Measurements from ENCODE around the gene KCNA1. TPM values are rescaled to one million over a fixed set of nuclear protein-coding genes. Genes with fewer than 3 reads are reported as not detected.

Gene KCNA1
- total RNA-seq, 1 experiment from 2014 or later = not detected

GRCh38 chr12:4914720-4915119 is 5.0 kb downstream of the KCNA1 start:
- no peaks in the 10 kb centered on the region for H3K9me3 ChIP-seq (ENCODE audit: control insufficient read depth, insufficient read depth, low read depth, low read length)
- intact Hi-C loops (cut with micrococcal nuclease; ENCODE audit: unreplicated experiment) (no loop called here), in situ Hi-C loops (cut with HindIII; ENCODE audit: low pct_unique_long_range_greater_than_20kb, low sequenced_read_pairs) (no loop called here)
- H3K27me3 ChIP-seq (ENCODE audit: control insufficient read depth, insufficient read depth, low read length) = no peaks in the 10 kb centered on the region; the same call in none of the 2 replicates
- ChIA-PET POLR2A (no interaction called here), CTCF (no interaction called here)
- no peak overlapping the region for H3K27ac ChIP-seq (ENCODE audit: low read length)
- no peaks in the 10 kb centered on the region for H3K36me3 ChIP-seq (ENCODE audit: control insufficient read depth, insufficient read depth, low read length)
- BruUV-seq (replicated peaks) = no TSS peak
- ATAC-seq (no peak), DNase-seq (ENCODE audit: low read depth, low spot score) (no peak)
- H3K4me3 ChIP-seq (ENCODE audit: low read depth in 2 of 2, low read length in 2 of 2) = no peak overlapping the region
- H3K4me1 ChIP-seq (ENCODE audit: control insufficient read depth, insufficient read depth, low read length) = no peaks in the 10 kb centered on the region
- TF ChIP-seq CTCF (IDR thresholded peaks at IDR 0.05) = no peak
- TF ChIP-seq TCF7L2 (IDR thresholded peaks at IDR 0.05; ENCODE audit: low read depth, low read length) = no peak
- no peak for TF ChIP-seq SIN3A (IDR thresholded peaks at IDR 0.05; ENCODE audit: borderline replicate concordance, insufficient read depth, low read depth, low read length)
- TF ChIP-seq POLR2AphosphoS5 (IDR thresholded peaks at IDR 0.05; ENCODE audit: low read depth, low read length) = no peak
- TF ChIP-seq REST (IDR thresholded peaks at IDR 0.05; ENCODE audit: insufficient read depth in 1 of 2, low read depth in 2 of 2, low read length in 1 of 2) = no peak

GRCh38 chr12:4915752-4916151 is 6.0 kb downstream of the KCNA1 start:
- no peak overlapping the region for H3K4me3 ChIP-seq (ENCODE audit: low read depth in 2 of 2, low read length in 2 of 2)
- H3K4me1 ChIP-seq (ENCODE audit: control insufficient read depth, insufficient read depth, low read length) = no peaks in the 10 kb centered on the region
- ChIA-PET POLR2A (no interaction called here), CTCF (no interaction called here)
- no peaks in the 10 kb centered on the region for H3K36me3 ChIP-seq (ENCODE audit: control insufficient read depth, insufficient read depth, low read length)
- ATAC-seq (no peak), DNase-seq (ENCODE audit: low read depth, low spot score) (no peak)
- BruUV-seq (replicated peaks) = no TSS peak
- intact Hi-C loops (cut with micrococcal nuclease; ENCODE audit: unreplicated experiment) = no loop called here
- in situ Hi-C loops (cut with HindIII; ENCODE audit: low pct_unique_long_range_greater_than_20kb, low sequenced_read_pairs) = no loop called here
- no peaks in the 10 kb centered on the region for H3K9me3 ChIP-seq (ENCODE audit: control insufficient read depth, insufficient read depth, low read depth, low read length)
- TF ChIP-seq POLR2AphosphoS5 (IDR thresholded peaks at IDR 0.05; ENCODE audit: low read depth, low read length) (no peak), SIN3A (IDR thresholded peaks at IDR 0.05; ENCODE audit: borderline replicate concordance, insufficient read depth, low read depth, low read length) (no peak), CTCF (IDR thresholded peaks at IDR 0.05) (no peak), REST (IDR thresholded peaks at IDR 0.05; ENCODE audit: insufficient read depth in 1 of 2, low read depth in 2 of 2, low read length in 1 of 2) (no peak), TCF7L2 (IDR thresholded peaks at IDR 0.05; ENCODE audit: low read depth, low read length) (no peak)
- no peaks in the 10 kb centered on the region; the same call in 1 of the 2 replicates for H3K27me3 ChIP-seq (ENCODE audit: control insufficient read depth, insufficient read depth, low read length)
- H3K27ac ChIP-seq (ENCODE audit: low read length) = no peak overlapping the region

All from Panc1 (cell line).